AG09319 (cell line): ENCODE data around the gene CALD1.

Source experiments
- DNase-seq: peaks from one replicate; pipeline ENCODE4 v3.0.0-alpha.2; 2010; ENCODE audit warnings: low read depth; ENCODE audit errors: extremely low read depth
- CTCF ChIP-seq: IDR thresholded peaks from 2 replicates; pipeline ENCODE4 v1.5.1; 2011; ENCODE audit warnings: low read depth, mild to moderate bottlenecking, inconsistent platforms, low read length, moderate library complexity

The CALD1 gene

GRCh38 chr7:134943785-134944400 is 164.5 kb downstream of the CALD1 start:
- DNase-seq: no peak
- peak; percentile 6 for TF ChIP-seq CTCF

GRCh38 chr7:134945691-134946090 is 166.3 kb downstream of the CALD1 start:
- DNase-seq: no peak
- TF ChIP-seq CTCF: no peak

- no peak for TF ChIP-seq CTCF
- no peak for DNase-seq
Observed at GRCh38 chr7:134946260-134946659, 166.8 kb downstream of the CALD1 start.

- DNase-seq: no peak
- TF ChIP-seq CTCF: no peak
Observed at GRCh38 chr7:134947329-134947728, 167.9 kb downstream of the CALD1 start.

- no peak for DNase-seq
- no peak for TF ChIP-seq CTCF
Observed at GRCh38 chr7:134947831-134948230, 168.4 kb downstream of the CALD1 start.

- TF ChIP-seq CTCF: no peak
- DNase-seq: no peak
Observed at GRCh38 chr7:134948246-134948645, 168.8 kb downstream of the CALD1 start.

- no peak for TF ChIP-seq CTCF
- DNase-seq: no peak
Observed at GRCh38 chr7:134948736-134949135, 169.3 kb downstream of the CALD1 start.
